GM19328 (cell line): Measurements from ENCODE around the gene TRIP4.
"Not testable (repeated sequence)": the region's sequence is repeated elsewhere in the genome, so short reads cannot be mapped to it uniquely, and the experiment has no call there.

Experiments
- ATAC-seq: cut with Tn5 transposase; IDR thresholded peaks from one replicate; pipeline ENCODE4 v1.9.1; 2021; ENCODE audit warnings: mild to moderate bottlenecking, moderate library complexity; ENCODE audit not compliant: unreplicated experiment

Gene TRIP4

DNA sequence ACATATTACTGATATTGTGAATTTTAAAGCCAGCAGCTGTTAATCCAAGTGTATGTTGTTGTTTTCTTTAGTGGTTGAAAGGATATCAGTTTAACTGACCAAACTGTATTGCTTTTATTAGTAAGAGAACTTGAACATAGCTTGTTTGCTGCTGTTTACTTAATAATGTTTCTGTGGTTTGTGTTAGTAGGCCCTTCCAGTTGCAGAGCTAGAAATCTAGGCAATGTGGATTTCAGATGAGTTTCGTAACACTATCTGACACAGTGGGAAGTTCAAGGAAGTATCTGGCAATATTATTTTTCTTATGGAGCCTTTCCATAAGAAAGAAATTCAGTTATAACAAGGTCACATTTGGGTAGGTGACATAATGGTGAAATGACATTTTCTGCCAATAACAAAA is 91.2 kb downstream of the TRIP4 start:
- ATAC-seq: no peak

DNA sequence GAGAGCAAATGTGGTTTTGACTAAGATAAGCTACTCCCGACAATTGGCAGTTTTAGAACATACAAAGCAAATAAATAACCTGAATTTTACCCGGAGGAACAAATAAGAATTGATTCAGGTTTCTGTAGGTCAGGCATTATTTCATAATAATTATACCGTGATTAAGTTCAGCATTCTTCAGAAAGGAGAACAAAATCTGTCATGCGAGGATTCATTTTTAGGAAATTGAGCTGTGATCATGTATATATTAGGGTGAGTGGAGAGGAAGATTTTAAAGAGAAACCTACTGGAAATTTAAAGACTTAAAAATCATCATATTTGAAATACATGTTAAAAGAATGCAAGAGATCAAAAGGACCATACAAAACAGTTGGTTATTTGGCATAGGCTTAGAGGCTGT is 93.3 kb downstream of the TRIP4 start:
- ATAC-seq: no peak

DNA sequence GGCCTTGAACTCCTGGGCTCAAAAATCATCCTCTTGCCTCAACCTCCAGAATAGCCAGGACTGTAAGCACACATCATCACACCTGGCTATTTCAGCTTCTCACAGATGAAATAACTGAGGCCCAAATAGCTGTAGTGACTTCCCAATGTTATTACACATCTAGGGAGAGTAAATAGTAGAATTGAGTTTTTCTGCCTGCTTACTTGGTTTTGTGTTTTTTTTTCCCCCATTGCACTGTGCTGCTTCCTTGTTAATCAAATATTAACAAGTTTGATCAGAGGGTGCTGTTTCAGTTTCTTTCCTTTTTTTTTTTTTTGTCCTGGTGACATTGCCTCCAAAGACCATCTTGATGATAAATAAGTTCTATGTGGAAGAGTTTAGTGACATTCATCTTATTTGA is 96.1 kb downstream of the TRIP4 start:
- ATAC-seq: no peak

DNA sequence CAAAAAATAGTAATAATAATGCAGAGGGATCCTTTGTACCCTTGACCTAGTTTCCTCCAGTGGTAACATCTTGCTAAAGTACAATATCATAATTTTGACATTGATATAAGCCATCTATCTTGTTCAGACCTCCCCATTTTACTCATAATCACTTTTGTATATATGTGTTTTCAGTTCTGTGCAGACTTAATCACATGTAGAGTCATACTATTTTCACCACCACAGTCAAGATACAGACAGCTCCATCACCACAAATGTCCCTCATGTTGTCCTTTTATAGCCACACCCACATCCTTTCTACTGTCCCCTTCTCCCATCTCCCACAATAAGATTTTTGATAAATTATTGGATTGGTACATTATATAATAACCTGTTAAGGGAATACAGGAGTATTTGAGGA is 98.2 kb downstream of the TRIP4 start:
- ATAC-seq: no peak

DNA sequence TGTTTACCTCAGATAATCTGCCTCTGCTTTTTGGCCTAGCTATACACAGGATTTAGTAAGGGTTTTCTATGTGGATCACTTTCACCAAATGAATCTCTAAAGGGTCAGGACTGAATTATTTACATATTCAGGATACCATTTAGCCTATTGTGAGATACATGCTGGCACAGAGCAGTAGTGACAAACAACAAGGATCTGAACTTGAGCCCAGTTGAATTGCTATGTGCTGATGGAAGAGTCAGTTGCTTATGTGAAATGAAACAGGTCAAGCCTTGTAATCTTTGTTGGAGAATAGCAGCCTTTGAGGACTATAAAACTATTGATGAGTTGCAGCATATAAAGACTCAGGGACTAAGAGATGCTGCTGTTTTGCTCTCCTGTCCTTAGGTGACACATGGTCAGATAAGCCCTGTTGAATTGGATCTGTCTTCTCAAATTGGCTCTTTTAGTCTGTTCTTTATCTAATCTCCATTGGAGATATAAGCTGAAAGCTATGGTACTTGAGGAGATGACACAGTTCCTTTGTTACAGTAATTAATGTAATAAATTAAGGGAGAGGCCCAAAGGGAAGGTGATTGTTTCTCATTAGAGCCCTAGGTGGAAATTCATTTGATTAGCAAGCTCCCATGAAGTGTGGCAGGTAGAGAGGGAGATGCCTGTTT is 103.1 kb downstream of the TRIP4 start:
- ATAC-seq: no peak

DNA sequence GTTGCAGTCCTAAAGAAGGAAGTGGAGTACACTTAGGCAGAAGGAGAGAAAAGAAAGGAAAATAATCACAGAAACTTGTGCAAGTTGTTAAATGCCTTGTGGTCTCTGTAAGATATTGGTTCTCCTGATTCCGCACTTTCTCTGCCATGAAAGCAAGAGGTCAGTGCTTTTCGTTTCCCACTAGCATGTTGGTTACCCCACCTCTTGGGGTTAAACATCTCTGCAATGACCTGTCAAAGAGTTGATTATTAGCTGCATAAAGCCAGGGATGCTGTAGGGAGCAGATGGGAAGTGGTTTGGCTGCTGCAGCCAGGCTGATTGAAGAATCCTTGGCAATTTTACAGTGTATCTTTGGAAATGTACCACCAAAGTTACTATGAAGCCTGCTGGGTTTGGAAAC is 106.0 kb downstream of the TRIP4 start:
- no peak for ATAC-seq

DNA sequence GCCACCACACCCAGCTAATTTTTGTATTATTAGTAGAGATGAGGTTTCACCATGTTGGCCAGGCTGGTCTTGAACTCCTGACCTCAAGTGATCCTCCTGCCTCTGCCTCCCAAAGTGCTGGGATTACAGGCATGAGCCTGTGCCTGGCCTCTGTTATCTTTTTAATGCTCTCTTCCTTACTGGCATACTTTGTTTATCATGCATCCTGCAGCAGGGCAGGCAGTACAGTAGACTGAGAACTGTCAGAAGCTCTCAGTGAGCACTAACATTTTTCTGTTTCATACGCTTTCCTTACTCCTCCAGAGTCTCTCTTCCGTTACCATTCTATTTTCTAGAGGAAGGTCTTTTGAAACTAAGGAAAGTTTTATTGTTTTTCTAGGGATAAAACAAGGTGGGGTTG is 108.3 kb downstream of the TRIP4 start:
- not testable (repeated sequence) for ATAC-seq

DNA sequence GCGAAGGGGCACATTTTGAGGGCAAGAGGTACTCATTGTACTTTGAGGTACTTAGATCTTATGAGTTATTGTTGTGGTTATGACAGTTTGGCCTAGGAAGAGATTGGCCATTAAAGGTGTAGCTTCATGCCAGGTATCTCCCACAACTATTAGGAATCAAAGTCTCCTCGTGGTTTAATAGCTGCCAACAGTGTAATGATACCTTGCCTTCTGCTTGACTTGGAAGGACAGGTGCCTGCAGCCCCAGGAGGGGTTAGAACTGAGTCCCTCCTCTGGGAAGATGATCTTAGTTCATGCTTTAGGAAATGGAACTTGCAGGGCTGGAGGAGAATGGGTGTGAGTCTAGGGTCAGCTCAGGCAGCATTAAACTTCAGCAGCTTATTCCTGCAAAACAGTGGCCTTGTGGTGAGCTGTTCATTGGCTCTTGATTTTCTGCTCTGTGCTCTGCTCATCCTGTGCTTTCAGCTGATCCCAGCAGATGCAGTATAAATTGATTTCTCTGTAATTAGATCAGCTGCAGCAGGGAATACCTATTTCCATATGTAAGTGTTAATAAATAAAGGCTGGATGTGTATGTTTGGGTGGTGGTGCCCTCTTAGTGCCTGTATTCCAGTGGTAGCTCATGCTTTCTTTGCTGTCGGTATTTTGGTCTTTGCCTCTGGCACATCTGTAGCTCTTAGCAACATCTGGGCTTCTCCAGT is 113.2 kb downstream of the TRIP4 start:
- ATAC-seq: no peak

DNA sequence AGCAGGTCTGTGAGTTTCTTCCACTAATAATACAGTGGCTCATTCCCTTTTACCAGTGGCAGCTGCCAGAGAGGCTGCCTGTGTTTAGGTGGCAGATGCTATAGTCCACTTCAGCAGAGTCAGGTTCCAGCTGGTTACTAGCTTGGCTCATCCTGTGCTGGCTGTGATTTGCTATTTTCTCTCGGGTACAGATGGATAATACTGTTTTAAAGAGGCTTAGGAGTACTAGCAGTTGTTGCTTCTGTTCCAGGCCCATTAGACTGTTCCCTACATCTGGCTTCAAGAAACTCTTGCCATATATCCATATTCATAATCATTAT is 113.7 kb downstream of the TRIP4 start:
- no peak for ATAC-seq

DNA sequence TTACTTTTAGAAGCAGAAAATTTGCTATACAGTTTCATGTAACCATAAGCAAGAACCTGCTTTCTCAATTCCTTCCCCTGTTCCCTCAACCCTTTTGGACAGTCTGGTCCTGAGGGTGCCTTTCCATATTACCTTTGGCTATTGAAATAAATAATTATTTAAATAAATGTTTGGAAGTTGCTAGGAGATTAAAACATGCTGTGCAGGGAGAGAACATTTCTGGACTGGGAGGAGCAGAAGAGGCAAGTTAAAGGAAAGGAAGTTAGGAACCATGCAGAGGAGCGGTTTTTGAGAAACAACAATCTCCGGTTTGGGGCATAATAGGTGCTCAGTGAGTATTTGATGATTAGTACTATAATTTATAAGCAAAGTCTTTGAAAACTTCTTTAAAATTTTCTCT is 114.5 kb downstream of the TRIP4 start:
- ATAC-seq: no peak

DNA sequence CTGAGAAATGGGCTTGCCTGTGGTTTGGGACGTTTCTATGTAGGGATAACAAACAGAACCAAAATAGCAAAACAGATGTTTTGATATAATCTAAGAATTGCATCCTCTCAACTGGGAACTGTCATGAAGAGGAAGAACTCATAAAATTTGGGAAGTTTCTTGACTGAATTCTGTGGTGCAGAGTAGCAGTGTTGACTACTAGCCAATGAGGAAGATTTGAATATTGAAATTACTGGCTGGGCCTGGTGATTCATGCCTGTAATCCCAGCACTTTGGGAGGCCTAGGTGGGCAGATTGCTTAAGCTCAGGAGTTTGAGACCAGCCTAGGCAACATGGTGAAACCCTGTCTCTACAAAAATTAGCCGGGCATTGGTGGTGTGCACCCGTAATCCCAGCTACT is 114.9 kb downstream of the TRIP4 start:
- no peak for ATAC-seq

DNA sequence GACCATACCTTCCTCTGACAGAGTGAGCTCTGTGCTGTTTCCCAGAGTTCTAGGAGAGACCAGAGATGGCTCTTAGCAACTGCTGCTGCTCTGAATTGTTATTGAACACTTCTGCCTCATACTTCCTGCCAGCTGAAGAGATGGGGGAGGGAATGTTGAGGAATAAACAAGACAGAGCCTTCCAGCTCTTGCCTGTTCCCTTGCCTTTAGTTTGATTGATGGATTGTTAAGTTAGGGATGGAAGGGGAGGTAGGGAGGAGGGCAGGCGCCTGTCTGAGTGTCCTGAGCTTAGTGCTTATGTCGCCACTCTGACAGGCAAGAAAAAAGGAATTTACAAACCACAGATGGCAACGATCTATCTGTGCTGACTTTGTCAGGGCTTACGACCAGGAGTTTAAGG is 115.6 kb downstream of the TRIP4 start:
- no peak for ATAC-seq

DNA sequence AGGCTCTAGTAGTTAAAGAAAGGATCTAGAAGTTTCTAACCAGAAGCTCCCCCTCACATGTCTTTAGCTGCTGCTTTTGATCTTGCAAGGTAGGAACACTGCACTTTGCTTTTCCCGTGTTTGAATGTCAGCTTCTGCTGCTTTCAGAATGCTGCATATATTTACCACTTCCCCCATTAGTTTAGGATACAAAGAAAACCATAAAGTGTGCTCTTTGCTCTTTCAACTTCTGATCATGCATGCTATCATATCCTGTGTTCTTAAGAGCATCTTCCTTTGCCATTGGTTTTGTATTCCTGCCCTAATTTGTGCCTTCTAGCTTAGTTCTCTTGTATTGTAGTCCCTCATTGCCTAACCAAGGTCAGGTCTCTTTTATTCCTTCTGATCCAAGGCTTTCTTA is 116.0 kb downstream of the TRIP4 start:
- no peak for ATAC-seq
